PC-9 (cell line): Measurements from ENCODE around the gene TIMM13. TPM values are rescaled to one million over a fixed set of nuclear protein-coding genes. Genes with fewer than 3 reads are reported as not detected.

Experiments used
- BruUV-seq: library from RNA; stranded (reverse); fragments of 400-500 nt; replicated peaks from 2 replicates; lab custom pipeline; 2021; lab: Mats Ljungman, UMichigan
- CTCF ChIA-PET: fragments of 300-600 bp; sonication (Branson Sonifier 250); formaldehyde crosslinking; loops from one replicate; lab custom pipeline; 2022; ENCODE audit warnings: antibody characterized with exemption; lab: Charles Lee
- POLR2A ChIA-PET: fragments of 300-600 bp; sonication (Branson Sonifier 250); formaldehyde crosslinking; loops from one replicate; lab custom pipeline; 2022; ENCODE audit warnings: antibody characterized with exemption; ENCODE audit not compliant: unreplicated experiment; lab: Charles Lee
- DNase-seq, 2 experiments: peaks; one replicate each; pipeline versions ENCODE4 v3.0.0 to v3.0.0-alpha.2; 2015 to 2022; ENCODE audit warnings: mixed read lengths in 1 of 2
- H2AFZ ChIP-seq: fragments of 200-600 bp; sonication (generic); 2 replicates; pipeline ENCODE4 v1.8.1; 2017; ENCODE audit warnings: antibody characterized with exemption
- H3F3A ChIP-seq: fragments of 200-600 bp; sonication (generic); 2 replicates; pipeline ENCODE4 v1.8.1; 2017; ENCODE audit warnings: antibody characterized with exemption, mild to moderate bottlenecking, low read depth; ENCODE audit not compliant: insufficient read depth
- H3K27ac ChIP-seq: fragments of 200-600 bp; sonication (generic); 2 replicates; pipeline ENCODE4 v1.6.1; 2016; ENCODE audit warnings: mixed run types
- H3K27me3 ChIP-seq: fragments of 200-600 bp; sonication (generic); 2 replicates; pipeline ENCODE4 v1.6.1; 2016; ENCODE audit warnings: low read depth, mixed run types; ENCODE audit not compliant: insufficient read depth
- H3K36me3 ChIP-seq: fragments of 200-600 bp; sonication (generic); 2 replicates; pipeline ENCODE4 v1.6.1; 2016; ENCODE audit warnings: low read depth, mixed run types
- H3K4me1 ChIP-seq: fragments of 200-600 bp; sonication (generic); replicated peaks from 2 replicates; pipeline ENCODE4 v1.6.1; 2016; ENCODE audit warnings: mixed run types; ENCODE audit not compliant: insufficient read depth
- H3K4me2 ChIP-seq: fragments of 200-600 bp; sonication (generic); 2 replicates; pipeline ENCODE4 v1.6.1; 2017; ENCODE audit warnings: mixed run types
- H3K4me3 ChIP-seq: fragments of 200-600 bp; sonication (generic); 2 replicates; pipeline ENCODE4 v1.6.1; 2016; ENCODE audit warnings: mixed run types
- H3K79me2 ChIP-seq: fragments of 200-600 bp; sonication (generic); 2 replicates; pipeline ENCODE4 v1.6.1; 2017; ENCODE audit warnings: low read depth, mixed run types
- H3K9me2 ChIP-seq: fragments of 200-600 bp; sonication (generic); 2 replicates; pipeline ENCODE4 v1.8.1; 2017; ENCODE audit warnings: mild to moderate bottlenecking; ENCODE audit not compliant: insufficient read depth
- H3K9me3 ChIP-seq: fragments of 200-600 bp; sonication (generic); 2 replicates; pipeline ENCODE4 v1.8.1; 2016; ENCODE audit warnings: low read depth; ENCODE audit not compliant: insufficient read depth
- H4K20me1 ChIP-seq: fragments of 200-600 bp; sonication (generic); 2 replicates; pipeline ENCODE4 v1.8.1; 2017; ENCODE audit not compliant: insufficient read depth
- EZH2 ChIP-seq: fragments of 200-600 bp; sonication (generic); IDR thresholded peaks from 2 replicates; pipeline ENCODE4 v1.8.0; 2017; ENCODE audit warnings: antibody characterized with exemption, low read depth
- intact Hi-C: fragments of 100-400 bp; cut with micrococcal nuclease; formaldehyde crosslinking; loops from one replicate; pipeline ENCODE4 v1.10.0; 2022; ENCODE audit not compliant: unreplicated experiment
- total RNA-seq: library from RNA; stranded (reverse); gene quantifications from 2 replicates; pipeline ENCODE4 v1.2.3, GENCODE V29; 2021
- TF ChIP-seq, protein P1 (sequence below): fragments of 200-600 bp; sonication (generic); conservative IDR thresholded peaks from 2 replicates; pipeline ENCODE4 v1.6.1; 2017; ENCODE audit warnings: mixed run types, antibody characterized with exemption, mild to moderate bottlenecking, moderate library complexity

TIMM13 gene
- total RNA-seq, 1 experiment from 2014 or later: 80.0 TPM

DNA sequence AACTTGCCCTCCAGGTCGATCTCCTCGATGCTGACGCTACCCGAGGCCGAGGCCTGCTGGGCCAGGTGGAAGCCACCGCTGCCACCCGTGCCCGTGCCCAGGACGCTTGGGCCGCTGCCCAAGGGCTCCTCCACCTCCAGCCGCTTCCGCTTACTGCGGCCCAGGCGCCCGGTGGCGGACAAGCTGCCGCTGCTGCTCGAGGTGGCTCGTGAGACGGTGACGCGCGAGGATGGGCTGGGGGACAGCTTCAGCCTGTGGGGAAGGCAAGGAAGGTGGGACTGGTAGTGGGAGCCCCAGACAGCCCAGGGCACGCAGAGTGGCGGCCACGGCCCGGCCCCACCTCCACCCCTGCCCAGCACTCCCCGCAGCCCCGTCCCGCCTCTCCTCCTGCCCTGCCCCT lies 6.5 kb upstream of the TIMM13 start:
- no peaks in the 10 kb centered on the region for H3K79me2 ChIP-seq
- H3F3A ChIP-seq: peaks cover 2% of the 10 kb centered on the region; the same call in 1 of the 2 replicates
- DNase-seq: no peak
- no peaks in the 10 kb centered on the region for H3K27me3 ChIP-seq
- no peak overlapping the region for H3K4me3 ChIP-seq
- H3K4me1 ChIP-seq: no peaks in the 10 kb centered on the region
- H4K20me1 ChIP-seq: no peaks in the 10 kb centered on the region
- no peaks in the 10 kb centered on the region for H3K36me3 ChIP-seq
- POLR2A ChIA-PET: no interaction called here
- no peaks in the 10 kb centered on the region for H3K9me2 ChIP-seq
- BruUV-seq: no TSS peak
- no peak overlapping the region for H2AFZ ChIP-seq
- H3K27ac ChIP-seq: no peak overlapping the region
- no peak overlapping the region for H3K4me2 ChIP-seq
- no peaks in the 10 kb centered on the region for H3K9me3 ChIP-seq
- TF ChIP-seq, protein P1, sequence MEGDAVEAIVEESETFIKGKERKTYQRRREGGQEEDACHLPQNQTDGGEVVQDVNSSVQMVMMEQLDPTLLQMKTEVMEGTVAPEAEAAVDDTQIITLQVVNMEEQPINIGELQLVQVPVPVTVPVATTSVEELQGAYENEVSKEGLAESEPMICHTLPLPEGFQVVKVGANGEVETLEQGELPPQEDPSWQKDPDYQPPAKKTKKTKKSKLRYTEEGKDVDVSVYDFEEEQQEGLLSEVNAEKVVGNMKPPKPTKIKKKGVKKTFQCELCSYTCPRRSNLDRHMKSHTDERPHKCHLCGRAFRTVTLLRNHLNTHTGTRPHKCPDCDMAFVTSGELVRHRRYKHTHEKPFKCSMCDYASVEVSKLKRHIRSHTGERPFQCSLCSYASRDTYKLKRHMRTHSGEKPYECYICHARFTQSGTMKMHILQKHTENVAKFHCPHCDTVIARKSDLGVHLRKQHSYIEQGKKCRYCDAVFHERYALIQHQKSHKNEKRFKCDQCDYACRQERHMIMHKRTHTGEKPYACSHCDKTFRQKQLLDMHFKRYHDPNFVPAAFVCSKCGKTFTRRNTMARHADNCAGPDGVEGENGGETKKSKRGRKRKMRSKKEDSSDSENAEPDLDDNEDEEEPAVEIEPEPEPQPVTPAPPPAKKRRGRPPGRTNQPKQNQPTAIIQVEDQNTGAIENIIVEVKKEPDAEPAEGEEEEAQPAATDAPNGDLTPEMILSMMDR: no peak
- TF ChIP-seq EZH2: no peak
- intact Hi-C loops: no loop called here
- CTCF ChIA-PET: no interaction called here

DNA sequence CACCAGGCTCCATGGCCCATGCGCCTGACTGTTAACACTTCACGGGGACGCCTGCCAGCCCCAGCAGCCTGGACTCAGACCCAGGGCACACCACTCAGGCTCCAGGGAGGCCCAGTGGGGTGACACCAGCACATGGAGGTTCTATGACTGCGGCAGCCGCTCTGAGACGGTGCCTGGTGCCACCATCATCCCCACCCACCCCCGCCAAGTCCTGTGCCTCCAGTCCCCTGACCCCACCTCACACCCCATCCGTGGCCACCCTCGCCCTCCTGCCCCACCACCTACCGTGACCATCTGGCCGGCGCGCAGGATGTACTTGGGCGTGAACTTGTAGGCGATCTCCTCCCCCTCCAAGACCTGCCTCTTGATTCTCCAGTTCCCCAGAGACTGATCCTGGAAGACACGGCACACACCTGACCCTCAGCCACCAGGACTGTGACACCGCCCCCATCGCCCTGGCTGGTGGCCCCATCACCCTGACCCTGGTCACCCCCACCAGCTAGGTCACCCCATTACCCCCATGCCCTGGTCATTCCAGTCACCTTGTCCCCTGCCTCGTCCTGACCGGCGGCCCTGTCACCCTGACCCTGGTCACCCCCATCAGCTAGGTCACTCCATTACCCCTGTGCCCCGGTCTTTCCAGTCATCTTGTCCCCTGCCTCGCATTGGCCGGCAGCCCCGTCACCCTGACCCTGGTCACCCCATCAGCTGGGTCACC lies 4.9 kb upstream of the TIMM13 start:
- ChIA-PET CTCF (no interaction called here), POLR2A (no interaction called here)
- Histone ChIP-seq H3K27me3 (no peaks in the 10 kb centered on the region), H3K9me3 (no peaks in the 10 kb centered on the region), H3K4me3 (no peak overlapping the region), H3K27ac (no peak overlapping the region), H3F3A (peaks cover 12% of the 10 kb centered on the region), H3K9me2 (no peaks in the 10 kb centered on the region), H3K79me2 (peaks cover under 1% of the 10 kb centered on the region; the same call in 1 of the 2 replicates), H4K20me1 (no peaks in the 10 kb centered on the region), H3K36me3 (no peaks in the 10 kb centered on the region), H3K4me1 (no peaks in the 10 kb centered on the region), H3K4me2 (no peak overlapping the region), H2AFZ (no peak overlapping the region)
- DNase-seq: no peak
- no TSS peak for BruUV-seq
- intact Hi-C loops: no loop called here
- TF ChIP-seq EZH2: no peak
- TF ChIP-seq, protein P1: no peak

DNA sequence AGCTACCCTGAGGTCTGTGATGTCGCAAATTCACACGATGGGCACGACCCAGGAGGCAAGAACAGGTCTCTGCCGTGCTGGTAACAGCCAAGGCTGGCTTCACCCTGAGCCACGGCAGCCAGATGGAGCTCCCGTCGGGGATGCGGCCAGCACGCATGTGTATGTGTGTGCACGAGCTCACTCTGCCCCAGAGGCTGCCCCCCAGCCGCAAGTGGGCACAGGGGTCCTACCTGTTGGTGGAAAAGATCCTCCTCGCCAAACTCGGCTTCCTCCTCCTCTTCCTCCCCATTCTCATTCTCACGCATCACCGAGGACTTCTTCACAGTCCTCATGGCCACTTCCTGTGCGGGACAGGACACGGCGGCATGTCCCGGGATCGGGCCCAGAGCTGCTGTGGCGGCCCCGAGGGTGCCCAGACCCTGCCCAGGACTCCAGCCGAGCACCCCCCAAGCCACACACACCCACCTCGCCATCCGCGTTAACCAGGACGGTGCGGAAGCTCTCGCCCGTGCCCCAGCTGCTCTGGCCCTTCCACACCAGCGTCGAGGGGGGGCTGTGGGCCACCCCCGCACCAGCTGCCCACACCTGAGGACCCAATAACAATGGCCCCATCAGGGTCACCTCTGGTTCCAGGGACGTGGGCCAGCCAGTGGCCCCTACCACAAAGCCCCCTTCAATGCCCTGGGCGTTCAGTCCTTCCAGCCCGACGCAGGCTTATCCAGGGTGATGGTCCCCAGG lies 4.1 kb upstream of the TIMM13 start:
- POLR2A ChIA-PET: no interaction called here
- intact Hi-C loops: no loop called here
- peaks cover 8% of the 10 kb centered on the region for H3K79me2 ChIP-seq
- no peak overlapping the region for H2AFZ ChIP-seq
- peaks cover 2% of the 10 kb centered on the region; the same call in 1 of the 2 replicates for H4K20me1 ChIP-seq
- DNase-seq: no peak
- H3K27ac ChIP-seq: no peak overlapping the region
- BruUV-seq: no TSS peak
- no peak overlapping the region for H3K4me2 ChIP-seq
- H3K36me3 ChIP-seq: no peaks in the 10 kb centered on the region
- TF ChIP-seq, protein P1: no peak
- TF ChIP-seq EZH2: no peak
- H3K9me3 ChIP-seq: no peaks in the 10 kb centered on the region
- peaks cover 12% of the 10 kb centered on the region for H3F3A ChIP-seq
- H3K4me1 ChIP-seq: no peaks in the 10 kb centered on the region
- H3K4me3 ChIP-seq: no peak overlapping the region
- H3K27me3 ChIP-seq: no peaks in the 10 kb centered on the region
- CTCF ChIA-PET: no interaction called here
- no peaks in the 10 kb centered on the region for H3K9me2 ChIP-seq
